ENCODE measurements around the gene COL5A3.

The COL5A3 gene

DNA sequence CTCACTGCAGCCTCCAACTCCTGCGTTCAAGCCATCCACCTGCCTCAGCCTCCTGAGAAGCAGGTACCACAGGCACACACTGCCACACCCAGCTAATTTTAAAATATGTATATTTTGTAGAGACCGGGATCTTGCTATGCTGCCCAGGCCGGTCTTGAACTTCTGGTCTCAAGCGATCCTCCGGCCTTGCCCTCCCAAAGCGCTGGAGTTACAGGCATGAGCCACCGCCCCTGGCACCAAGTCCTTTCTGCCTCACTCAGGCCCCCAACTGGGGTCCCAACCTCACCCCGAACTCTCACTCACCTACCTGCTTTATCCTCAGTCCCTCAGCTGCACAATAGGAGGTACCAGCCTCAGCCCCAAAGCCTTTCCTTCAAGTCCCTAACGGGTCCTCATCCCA, 635 bp upstream of the COL5A3 start:
- no peak for DNase-seq

GRCh38 chr19:10009714-10010224, 535 bp downstream of the COL5A3 start:
- DNase-seq, result no peak

DNA sequence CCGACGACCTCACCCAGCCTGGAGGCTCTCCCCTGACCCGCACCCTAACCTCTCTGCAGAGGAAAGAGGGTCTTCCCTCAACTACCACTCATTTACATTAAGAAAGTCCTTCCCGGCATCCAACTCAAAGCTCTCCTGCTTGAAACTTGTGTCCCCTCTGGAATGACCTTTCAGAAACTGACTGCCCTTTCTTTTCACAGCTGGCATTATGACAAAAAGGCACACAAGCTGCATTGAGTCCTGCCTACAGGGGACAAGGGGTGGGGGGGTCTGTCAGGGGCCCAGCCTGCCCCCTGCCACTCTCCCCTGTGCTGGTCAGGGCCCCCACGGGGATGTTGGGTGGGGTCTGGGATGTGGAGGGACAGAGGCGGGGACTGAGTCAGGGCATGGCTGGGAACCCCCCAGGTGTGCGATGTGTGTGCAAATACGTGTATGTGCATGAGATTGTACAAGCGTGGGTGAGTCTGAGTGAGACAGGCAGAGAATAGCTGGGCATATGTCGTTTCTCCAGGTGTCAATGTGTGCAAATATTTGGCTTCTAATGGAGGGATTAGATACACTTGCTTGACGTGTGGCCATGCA, 2.0 kb downstream of the COL5A3 start:
- DNase-seq, result no peak

DNA sequence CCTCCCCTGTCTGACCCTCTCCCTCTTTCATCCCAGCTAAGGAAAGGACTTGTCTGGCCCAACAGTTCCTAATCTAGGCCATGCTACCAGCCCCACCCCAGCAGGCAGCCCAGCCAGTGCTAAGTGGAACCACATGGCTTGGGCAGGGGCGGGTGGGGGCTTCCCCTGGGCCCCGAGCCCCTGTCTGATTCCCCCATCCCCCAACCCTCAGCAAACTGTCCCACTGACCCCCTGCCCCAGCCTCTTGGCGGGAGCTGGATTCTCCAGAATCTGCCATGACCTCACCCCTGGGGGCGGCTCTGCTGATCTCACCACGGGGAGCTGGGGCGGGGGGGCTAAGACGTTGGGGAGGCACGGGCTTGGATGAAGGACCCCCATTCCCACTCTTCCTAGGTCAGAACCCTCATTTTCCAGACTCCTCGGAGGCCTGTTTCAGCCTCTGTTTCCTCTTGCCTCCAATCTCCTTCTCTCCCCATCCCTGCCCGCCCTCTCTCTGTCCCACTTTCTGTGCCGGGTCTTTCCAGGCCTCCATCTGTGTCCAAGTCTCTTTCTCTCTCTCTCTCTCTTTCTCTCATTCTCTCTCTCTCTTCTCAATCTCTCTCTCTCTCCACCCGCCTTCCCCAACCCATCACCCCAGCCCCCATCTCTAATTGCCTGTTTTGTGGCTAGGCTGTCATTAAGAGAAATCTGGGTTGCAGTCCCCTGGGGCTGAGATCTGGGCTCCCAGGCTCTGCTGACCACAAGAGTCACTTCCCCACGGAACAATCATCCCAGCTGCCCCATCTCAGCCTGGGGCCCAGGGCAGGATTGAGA, 2.7 kb downstream of the COL5A3 start:
- DNase-seq, result no peak

GRCh38 chr19:10006752-10007323, 3.5 kb downstream of the COL5A3 start:
- DNase-seq, result no peak

DNA sequence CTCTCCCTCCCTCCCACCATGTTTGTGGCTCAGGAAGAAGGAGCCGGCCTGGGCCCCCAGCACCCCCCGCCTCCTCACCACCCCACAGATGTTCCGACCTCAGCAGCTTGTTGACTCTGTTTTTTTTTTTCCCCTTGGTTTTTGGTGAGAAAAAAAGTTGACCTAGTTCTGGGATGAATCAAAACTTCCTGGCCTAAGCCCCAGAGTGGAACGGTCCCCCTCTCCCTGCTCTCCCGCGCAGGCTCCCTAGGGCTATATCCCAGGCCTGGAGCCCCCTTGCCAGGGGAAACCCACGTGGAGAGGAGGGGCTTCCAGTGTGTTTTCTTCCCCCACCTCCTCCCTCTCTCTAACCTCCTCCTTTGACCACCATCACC, 4.0 kb downstream of the COL5A3 start:
- no peak for DNase-seq

GRCh38 chr19:10005632-10006334, 4.5 kb downstream of the COL5A3 start:
- DNase-seq, result no peak

- no peak for DNase-seq
These were observed 5.7 kb downstream of the COL5A3 start for GRCh38 chr19:10004617-10005016.

DNA sequence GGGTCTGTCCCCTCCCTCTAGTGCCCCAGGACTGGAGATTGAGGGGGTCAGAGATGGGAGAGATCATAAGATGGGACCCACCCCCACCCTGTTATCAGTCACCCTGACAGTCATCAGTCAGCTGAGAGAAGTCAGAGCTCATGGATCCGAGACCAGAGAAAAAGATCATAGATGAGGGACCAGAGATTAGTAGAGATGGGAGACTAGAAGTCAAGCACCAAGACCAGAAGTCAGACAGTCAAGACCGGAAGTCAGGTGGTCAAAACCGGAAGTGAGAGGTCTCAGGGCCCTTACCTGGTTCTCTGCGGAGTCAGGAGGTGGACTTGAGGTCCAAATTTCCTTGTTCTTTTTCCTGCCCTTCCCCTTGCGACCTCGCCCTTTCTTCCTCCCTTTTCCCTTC, 7.0 kb downstream of the COL5A3 start:
- no peak for DNase-seq

- no peak for DNase-seq
These were observed 8.4 kb downstream of the COL5A3 start for GRCh38 chr19:10001899-10002298.

DNA sequence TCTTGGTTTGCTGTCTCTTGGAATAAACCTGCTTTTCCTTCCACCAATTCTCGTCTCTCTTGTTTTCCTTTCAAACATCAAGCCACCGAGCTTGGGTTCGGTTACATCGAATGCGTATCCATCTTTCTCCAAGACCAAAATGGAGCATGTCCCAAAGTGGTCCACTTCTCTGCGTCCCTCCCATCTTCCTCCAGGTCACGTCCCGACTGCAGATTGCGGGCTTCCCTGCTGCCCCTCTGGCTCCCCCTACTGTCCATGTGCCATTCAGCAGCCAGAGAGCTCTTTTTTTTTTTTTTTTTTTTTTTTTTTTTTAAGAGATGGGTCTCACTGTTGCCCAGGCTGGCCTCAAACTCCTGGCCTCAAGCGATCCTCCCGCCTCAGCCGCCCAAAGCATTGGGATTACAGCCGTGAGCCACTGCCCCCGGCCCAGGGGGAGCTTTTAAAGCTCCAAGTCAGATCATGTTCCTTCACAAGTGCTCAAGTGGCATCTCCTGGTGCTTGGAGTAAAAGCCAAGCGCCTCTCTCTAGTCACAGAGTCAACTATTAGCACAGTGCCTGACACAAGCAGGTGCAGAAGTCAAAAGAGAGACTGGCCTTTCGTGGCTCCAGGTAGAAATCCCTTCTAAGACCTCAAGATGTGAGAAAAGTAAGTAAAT, 10.0 kb downstream of the COL5A3 start:
- DNase-seq, result peak; percentile 14 to 59 (median 53)

DNA sequence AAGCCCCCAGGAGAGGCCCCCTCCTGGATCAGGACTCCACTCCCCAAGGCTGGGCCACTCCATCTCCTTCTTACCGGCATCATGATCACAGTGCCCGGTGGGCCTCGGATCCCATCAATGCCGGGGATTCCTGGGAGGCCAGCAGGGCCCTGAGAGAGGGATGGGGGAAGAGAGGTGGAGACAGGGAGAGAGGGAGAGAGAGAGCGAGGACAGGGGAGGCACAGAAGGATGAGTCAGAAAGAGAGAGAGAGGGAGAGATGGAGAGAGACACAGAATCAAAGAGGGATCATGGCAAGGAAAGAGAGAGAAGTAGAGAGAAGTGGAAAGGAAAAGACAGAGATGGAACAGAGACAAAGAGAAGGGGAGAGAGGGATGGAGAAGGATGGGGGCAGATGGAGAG, 13.8 kb downstream of the COL5A3 start:
- DNase-seq, result no peak

DNA sequence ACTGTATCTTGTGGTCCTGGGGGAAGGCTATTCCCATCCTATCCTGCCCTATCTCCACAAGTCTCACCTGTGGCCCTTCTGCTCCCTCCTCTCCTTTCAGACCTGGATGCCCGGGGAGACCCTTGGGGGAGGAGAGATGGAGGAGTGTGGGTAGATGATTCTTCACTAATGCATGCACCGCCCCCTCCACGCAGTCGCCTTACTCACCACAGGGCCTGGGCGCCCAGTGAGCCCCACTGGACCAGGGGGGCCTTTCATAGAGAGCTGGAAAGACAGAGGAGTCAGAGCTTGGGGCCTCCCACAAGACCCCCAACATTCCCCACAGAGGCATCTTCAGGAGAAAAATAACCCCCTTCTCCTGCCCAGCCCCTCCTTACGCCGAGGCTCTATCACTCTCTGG, 14.3 kb downstream of the COL5A3 start:
- DNase-seq, result no peak

- DNase-seq, result no peak
These were observed 15.2 kb downstream of the COL5A3 start for GRCh38 chr19:9995084-9995483.

GRCh38 chr19:9991425-9992191, 18.7 kb downstream of the COL5A3 start:
- no peak for DNase-seq

- DNase-seq, result no peak
These were observed 20.8 kb downstream of the COL5A3 start for GRCh38 chr19:9989504-9989903.

DNA sequence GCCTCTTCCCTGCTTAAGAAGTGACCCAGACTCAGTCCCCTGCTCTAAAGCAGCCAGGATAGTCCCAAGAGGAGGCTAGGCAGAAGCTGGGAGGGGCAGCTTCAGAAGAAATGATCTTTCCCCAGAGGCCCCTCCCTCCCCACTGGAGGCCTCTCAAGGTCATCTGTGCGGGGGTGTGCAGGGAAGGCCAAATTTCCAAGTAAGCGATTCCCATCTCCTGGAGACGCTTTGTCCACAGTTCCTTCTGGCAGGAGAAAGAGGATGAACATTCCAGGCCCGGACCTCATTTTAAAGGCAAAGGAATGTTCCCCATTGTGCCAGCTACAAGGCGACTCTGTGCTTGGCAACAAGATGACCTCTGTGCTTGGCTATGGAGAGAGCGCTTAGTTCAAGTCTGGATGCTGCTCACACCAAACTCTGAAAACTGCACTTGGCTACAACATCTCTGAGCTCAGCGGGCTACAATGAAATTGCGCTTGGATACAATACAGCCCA, 23.5 kb downstream of the COL5A3 start:
- no peak for DNase-seq

- DNase-seq, result no peak
These were observed 28.7 kb downstream of the COL5A3 start for GRCh38 chr19:9981406-9982260.

- no peak for DNase-seq
These were observed 38.2 kb downstream of the COL5A3 start for GRCh38 chr19:9972103-9972502.

DNA sequence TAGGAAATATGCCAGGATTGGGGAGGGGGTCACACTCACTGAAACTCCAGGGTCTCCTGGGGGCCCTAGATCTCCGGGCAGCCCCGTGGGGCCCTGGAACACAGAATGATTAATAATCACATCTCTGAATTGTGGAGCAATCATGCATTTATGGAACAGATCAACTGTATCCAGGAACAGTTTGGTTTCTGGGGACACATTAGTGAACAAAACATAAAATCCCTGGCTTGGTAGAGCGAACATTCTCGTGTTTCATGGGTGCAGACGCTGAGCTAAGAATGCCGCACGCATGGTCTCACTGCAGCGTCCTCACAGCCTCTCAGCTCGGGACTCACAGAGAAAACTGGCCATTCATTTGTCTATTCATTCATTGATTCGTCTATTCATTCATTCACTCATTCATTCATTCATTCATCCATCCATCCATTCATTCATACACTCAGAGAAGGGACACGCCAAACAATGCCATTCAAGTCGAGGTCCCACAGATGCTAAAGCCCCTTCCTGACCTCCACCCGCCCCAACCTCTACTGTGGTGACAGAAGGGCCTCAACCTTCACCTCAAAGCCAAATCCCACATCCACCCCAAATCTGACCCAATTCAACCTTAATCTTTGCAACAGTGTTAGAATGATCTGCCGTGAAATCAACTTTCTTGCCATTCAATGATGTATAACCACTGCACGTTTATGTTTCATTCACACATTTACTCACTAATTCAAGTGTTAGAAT, 39.0 kb downstream of the COL5A3 start:
- DNase-seq, result no peak

Data from T-helper 1 cell (primary cell).